CD4-positive, alpha-beta T cell (primary cell): Measurements from ENCODE around the gene CDC14A. TPM values are rescaled to one million over a fixed set of nuclear protein-coding genes. Genes with fewer than 3 reads are reported as not detected.

Experiments used
- ATAC-seq: fragments of 200-7000 bp; cut with Tn5 transposase; one replicate; pipeline ENCODE4 v1.10.0; 2022; ENCODE audit warnings: mild to moderate bottlenecking; ENCODE audit not compliant: poor library complexity
- CTCF ChIA-PET: fragments of 350-600 bp; sonication (Branson Sonifier 250); formaldehyde crosslinking; loops from one replicate; lab custom pipeline; 2021; ENCODE audit warnings: antibody characterized with exemption, inconsistent platforms; lab: Charles Lee
- POLR2A ChIA-PET: fragments of 350-600 bp; sonication (Branson Sonifier 250); formaldehyde crosslinking; loops from one replicate; lab custom pipeline; 2021; ENCODE audit warnings: antibody characterized with exemption, inconsistent platforms; lab: Charles Lee
- DNase-seq, 14 experiments: peaks; one replicate each; pipeline ENCODE4 v3.0.0-alpha.2; 2013 to 2020; ENCODE audit warnings: mixed read lengths in 2 of 14
- H3K27ac ChIP-seq, 2 donors: one replicate each; pipeline versions ENCODE4 v1.5.1 to v1.7.0; 2013; ENCODE audit warnings: low read length in 2 of 2, low read depth in 1 of 2, mild to moderate bottlenecking in 1 of 2
- H3K27me3 ChIP-seq, 2 experiments: 1 replicate in 1 of 2; 2 replicates in 1 of 2; pipeline versions ENCODE4 v1.6.1 to v1.7.0; 2013; ENCODE audit warnings: low read length in 2 of 2, control low read depth in 1 of 2, mild to moderate bottlenecking in 1 of 2, moderate library complexity in 1 of 2; ENCODE audit not compliant: insufficient read depth in 2 of 2, control insufficient read depth in 1 of 2
- H3K36me3 ChIP-seq: one replicate; pipeline ENCODE4 v1.6.1; 2013; ENCODE audit warnings: low read length, control low read depth; ENCODE audit not compliant: insufficient read depth
- H3K4me1 ChIP-seq: one replicate; pipeline ENCODE4 v1.6.1; 2013; ENCODE audit warnings: low read length, control low read depth; ENCODE audit not compliant: insufficient read depth
- H3K4me3 ChIP-seq: one replicate; pipeline ENCODE4 v1.5.1; 2013; ENCODE audit warnings: mild to moderate bottlenecking, low read length, moderate library complexity
- H3K9me3 ChIP-seq, 2 experiments: 1 replicate in 1 of 2; 2 replicates in 1 of 2; pipeline versions ENCODE4 v1.6.1 to v1.7.0; 2013; ENCODE audit warnings: low read length in 2 of 2, mild to moderate bottlenecking in 2 of 2, control low read depth in 1 of 2, moderate library complexity in 1 of 2; ENCODE audit not compliant: control insufficient read depth in 1 of 2, insufficient read depth in 1 of 2
- H3K27ac Mint-ChIP-seq: one replicate; pipeline ENCODE4 v1.8.0; 2020; ENCODE audit warnings: mixed read lengths
- H3K27me3 Mint-ChIP-seq: one replicate; pipeline ENCODE4 v1.8.0; 2021; ENCODE audit warnings: mixed read lengths
- H3K36me3 Mint-ChIP-seq: one replicate; pipeline ENCODE4 v1.8.0; 2021; ENCODE audit warnings: low read depth, mixed read lengths
- H3K4me1 Mint-ChIP-seq: one replicate; pipeline ENCODE4 v1.8.0; 2021; ENCODE audit warnings: low read depth, mixed read lengths
- H3K4me3 Mint-ChIP-seq: one replicate; pipeline ENCODE4 v1.8.0; 2020; ENCODE audit warnings: mild to moderate bottlenecking, mixed read lengths
- H3K9me3 Mint-ChIP-seq: one replicate; pipeline ENCODE4 v1.8.0; 2020; ENCODE audit warnings: mixed read lengths
- CTCF ChIP-seq: fragments of 200-600 bp; IDR thresholded peaks from one replicate; pipeline ENCODE4 v1.8.0; 2022; ENCODE audit warnings: antibody characterized with exemption, mild to moderate bottlenecking
- intact Hi-C, 2 experiments: fragments of 100-400 bp; cut with DNase I in 1 of 2; cut with micrococcal nuclease in 1 of 2; formaldehyde crosslinking; loops; one replicate each; pipeline versions ENCODE4 v1.15.1 to v1.9.0; 2023 to 2025; cut with DNase I, micrococcal nuclease
- total RNA-seq, 174 experiments: library from RNA in 2 of 174; stranded (reverse) in 2 of 174; gene quantifications; one replicate each; pipeline ENCODE4 v1.2.3 and lab custom pipeline; 2021 to 2026

The CDC14A gene
- total RNA-seq, 2 experiments from 2014 or later, result 174 to 182 TPM

- peaks cover 14% of the 10 kb centered on the region for H3K4me1 Mint-ChIP-seq
- no peak for DNase-seq
- H3K9me3 ChIP-seq, result peaks cover 0 to 5% of the 10 kb centered on the region in 2 experiments
- no peak for TF ChIP-seq CTCF
- POLR2A ChIA-PET, result no interaction called here
- H3K27me3 Mint-ChIP-seq, result no peaks in the 10 kb centered on the region
- no peak overlapping the region for H3K27ac Mint-ChIP-seq
- H3K4me1 ChIP-seq, result peaks cover 4% of the 10 kb centered on the region
- ATAC-seq, result no peak
- H3K4me3 ChIP-seq, result no peak overlapping the region
- H3K27ac ChIP-seq, result no peak overlapping the region
- H3K4me3 Mint-ChIP-seq, result no peak overlapping the region
- H3K27me3 ChIP-seq, result no peaks in the 10 kb centered on the region
- no peaks in the 10 kb centered on the region for H3K36me3 ChIP-seq
- intact Hi-C loops, result no loop called here
- H3K36me3 Mint-ChIP-seq, result no peaks in the 10 kb centered on the region
- peaks cover 1% of the 10 kb centered on the region for H3K9me3 Mint-ChIP-seq
- CTCF ChIA-PET, result no interaction called here
Observed at GRCh38 chr1:100304921-100305320, 47.4 kb upstream of the CDC14A start.

- Mint-ChIP-seq H3K4me1 (peaks cover 14% of the 10 kb centered on the region), H3K36me3 (no peaks in the 10 kb centered on the region), H3K27me3 (no peaks in the 10 kb centered on the region), H3K27ac (no peak overlapping the region), H3K9me3 (peaks cover 3% of the 10 kb centered on the region), H3K4me3 (no peak overlapping the region)
- Histone ChIP-seq H3K9me3 (peaks cover 0 to 5% of the 10 kb centered on the region in 2 experiments), H3K4me3 (no peak overlapping the region), H3K36me3 (no peaks in the 10 kb centered on the region), H3K27ac (no peak overlapping the region), H3K27me3 (no peaks in the 10 kb centered on the region), H3K4me1 (peaks cover 4% of the 10 kb centered on the region)
- ATAC-seq, result no peak
- CTCF ChIA-PET, result no interaction called here
- intact Hi-C loops, result no loop called here
- POLR2A ChIA-PET, result no interaction called here
- no peak for TF ChIP-seq CTCF
- no peak for DNase-seq
Observed at GRCh38 chr1:100305954-100306353, 46.4 kb upstream of the CDC14A start.

GRCh38 chr1:100306735-100307313 is 45.5 kb upstream of the CDC14A start:
- intact Hi-C loops, result no loop called here
- peak in 1 of 14 experiments; percentile 1 for DNase-seq
- Histone ChIP-seq H3K27ac (no peak overlapping the region), H3K36me3 (no peaks in the 10 kb centered on the region), H3K4me3 (no peak overlapping the region), H3K27me3 (no peaks in the 10 kb centered on the region), H3K9me3 (peaks cover 0 to 5% of the 10 kb centered on the region in 2 experiments), H3K4me1 (peaks cover 4% of the 10 kb centered on the region)
- ATAC-seq, result no peak
- POLR2A ChIA-PET, result interaction anchor here (0.7 kb wide), 1 partner anchor 17 kb away, joined by 3 read pairs; no protein-coding TSS in a partner anchor
- peaks cover 3% of the 10 kb centered on the region for H3K9me3 Mint-ChIP-seq
- H3K4me3 Mint-ChIP-seq, result no peak overlapping the region
- H3K27me3 Mint-ChIP-seq, result no peaks in the 10 kb centered on the region
- H3K27ac Mint-ChIP-seq, result peak overlapping the region; percentile 5
- CTCF ChIA-PET, result no interaction called here
- TF ChIP-seq CTCF, result no peak
- peaks cover 14% of the 10 kb centered on the region for H3K4me1 Mint-ChIP-seq
- no peaks in the 10 kb centered on the region for H3K36me3 Mint-ChIP-seq
